ENCODE data around the gene HS6ST1.

DNA sequence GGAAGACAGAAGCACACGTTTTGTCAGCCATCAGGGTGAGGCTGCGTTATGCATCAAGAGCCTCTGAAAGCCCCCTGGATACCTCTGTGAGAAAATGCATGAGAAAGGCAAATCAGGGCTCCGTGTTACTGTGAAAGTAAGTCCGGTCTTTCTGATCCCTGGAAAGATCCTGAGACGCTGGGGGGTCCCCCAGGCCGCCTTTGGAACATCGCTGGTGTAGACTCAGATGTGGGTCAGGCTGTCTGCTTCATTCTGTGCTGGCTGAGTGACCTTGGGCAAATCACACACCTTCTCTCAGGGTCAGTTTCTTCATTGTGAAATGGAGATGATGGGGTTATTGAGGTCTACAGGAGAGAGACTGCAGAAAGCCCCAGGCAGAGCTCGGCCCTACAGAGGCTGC, 42.0 kb upstream of the HS6ST1 start:
- TF ChIP-seq, protein P1, sequence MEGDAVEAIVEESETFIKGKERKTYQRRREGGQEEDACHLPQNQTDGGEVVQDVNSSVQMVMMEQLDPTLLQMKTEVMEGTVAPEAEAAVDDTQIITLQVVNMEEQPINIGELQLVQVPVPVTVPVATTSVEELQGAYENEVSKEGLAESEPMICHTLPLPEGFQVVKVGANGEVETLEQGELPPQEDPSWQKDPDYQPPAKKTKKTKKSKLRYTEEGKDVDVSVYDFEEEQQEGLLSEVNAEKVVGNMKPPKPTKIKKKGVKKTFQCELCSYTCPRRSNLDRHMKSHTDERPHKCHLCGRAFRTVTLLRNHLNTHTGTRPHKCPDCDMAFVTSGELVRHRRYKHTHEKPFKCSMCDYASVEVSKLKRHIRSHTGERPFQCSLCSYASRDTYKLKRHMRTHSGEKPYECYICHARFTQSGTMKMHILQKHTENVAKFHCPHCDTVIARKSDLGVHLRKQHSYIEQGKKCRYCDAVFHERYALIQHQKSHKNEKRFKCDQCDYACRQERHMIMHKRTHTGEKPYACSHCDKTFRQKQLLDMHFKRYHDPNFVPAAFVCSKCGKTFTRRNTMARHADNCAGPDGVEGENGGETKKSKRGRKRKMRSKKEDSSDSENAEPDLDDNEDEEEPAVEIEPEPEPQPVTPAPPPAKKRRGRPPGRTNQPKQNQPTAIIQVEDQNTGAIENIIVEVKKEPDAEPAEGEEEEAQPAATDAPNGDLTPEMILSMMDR (IDR thresholded peaks at IDR 0.05 in 8 of 11, conservative IDR thresholded peaks at IDR 0.05 in 3 of 11) = no peak
- no peak for TF ChIP-seq POLR2AphosphoS5 (IDR thresholded peaks at IDR 0.05)

Measured in spleen (tissue), 7 donors.